HT1080 (cell line): ENCODE measurements around the gene LPXN. TPM values are rescaled to one million over a fixed set of nuclear protein-coding genes. Genes with fewer than 3 reads are reported as not detected.

Source experiments
- total RNA-seq: library from RNA; depleted of rRNA; stranded (reverse); fragments of >200 nt; shearing (Covaris generic); gene quantifications from 2 replicates; pipeline ENCODE4 v1.2.3, GENCODE V29; 2014; rRNA removed

The LPXN gene
- total RNA-seq, 1 experiment from 2014 or later: 24.7 TPM

Other genes starting within 250 kb of the LPXN start
- not detected in 2 replicates for gene OR5B17, start 216.8 kb downstream of the LPXN start, total RNA-seq
- gene OR5B3, start 169.0 kb downstream of the LPXN start, total RNA-seq: not detected in 2 replicates
- gene OR5B2, start 147.7 kb downstream of the LPXN start, total RNA-seq: not detected in 2 replicates
- gene OR5B12, start 133.6 kb downstream of the LPXN start, total RNA-seq: not detected in 2 replicates
- not detected in 2 replicates for gene OR5B21, start 67.8 kb downstream of the LPXN start, total RNA-seq
- 37.2 and 41.3 TPM in 2 replicates for gene ZFP91, start 3.2 kb upstream of the LPXN start, total RNA-seq
- gene CNTF, start 46.8 kb upstream of the LPXN start, total RNA-seq: 0.70 and 1.3 TPM in 2 replicates
- not detected in 2 replicates for gene GLYAT, start 156.1 kb upstream of the LPXN start, total RNA-seq